ENCODE measurements around the gene CD163L1.

DNA sequence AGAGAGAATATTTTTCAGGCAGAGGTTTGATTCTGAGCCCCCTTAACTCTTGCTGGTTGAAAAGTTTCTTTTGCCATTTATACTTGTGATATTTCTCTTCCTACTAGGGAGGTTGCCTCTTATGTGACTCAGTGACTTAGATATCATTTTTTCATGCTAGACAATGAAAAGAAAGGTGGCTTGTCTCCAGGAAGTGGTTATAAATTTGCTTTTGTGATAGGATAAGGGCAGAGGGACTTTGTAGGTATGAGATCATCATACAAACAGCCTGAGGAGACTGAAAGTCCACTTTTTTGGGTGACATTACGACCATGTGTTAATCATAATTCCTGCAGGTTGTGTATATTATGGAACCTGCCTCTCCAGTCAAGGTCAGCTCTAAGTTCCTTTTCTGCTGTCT is 104.3 kb downstream of the CD163L1 start:
- TF ChIP-seq, protein P1, sequence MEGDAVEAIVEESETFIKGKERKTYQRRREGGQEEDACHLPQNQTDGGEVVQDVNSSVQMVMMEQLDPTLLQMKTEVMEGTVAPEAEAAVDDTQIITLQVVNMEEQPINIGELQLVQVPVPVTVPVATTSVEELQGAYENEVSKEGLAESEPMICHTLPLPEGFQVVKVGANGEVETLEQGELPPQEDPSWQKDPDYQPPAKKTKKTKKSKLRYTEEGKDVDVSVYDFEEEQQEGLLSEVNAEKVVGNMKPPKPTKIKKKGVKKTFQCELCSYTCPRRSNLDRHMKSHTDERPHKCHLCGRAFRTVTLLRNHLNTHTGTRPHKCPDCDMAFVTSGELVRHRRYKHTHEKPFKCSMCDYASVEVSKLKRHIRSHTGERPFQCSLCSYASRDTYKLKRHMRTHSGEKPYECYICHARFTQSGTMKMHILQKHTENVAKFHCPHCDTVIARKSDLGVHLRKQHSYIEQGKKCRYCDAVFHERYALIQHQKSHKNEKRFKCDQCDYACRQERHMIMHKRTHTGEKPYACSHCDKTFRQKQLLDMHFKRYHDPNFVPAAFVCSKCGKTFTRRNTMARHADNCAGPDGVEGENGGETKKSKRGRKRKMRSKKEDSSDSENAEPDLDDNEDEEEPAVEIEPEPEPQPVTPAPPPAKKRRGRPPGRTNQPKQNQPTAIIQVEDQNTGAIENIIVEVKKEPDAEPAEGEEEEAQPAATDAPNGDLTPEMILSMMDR (IDR thresholded peaks at IDR 0.05): no peak
- TF ChIP-seq POLR2AphosphoS5 (IDR thresholded peaks at IDR 0.05): no peak
- TF ChIP-seq POLR2A (IDR thresholded peaks at IDR 0.05): no peak
